Stimulated activated CD8-positive, alpha-beta memory T cell treated with anti-CD3 and anti-CD28 coated beads, Interleukin-12 subunit alpha, Interleukin-12 subunit beta, amount 100 ng/mL, for 24 hours (primary cell): ENCODE results near the gene NTN1.
"Not testable (repeated sequence)": the region's sequence is repeated elsewhere in the genome, so short reads cannot be mapped to it uniquely, and the experiment has no call there.

ENCODE experiments used
- DNase-seq: peaks from one replicate; pipeline ENCODE4 v3.0.0-alpha.2; 2020; ENCODE audit errors: extremely low read depth

Gene NTN1

DNA sequence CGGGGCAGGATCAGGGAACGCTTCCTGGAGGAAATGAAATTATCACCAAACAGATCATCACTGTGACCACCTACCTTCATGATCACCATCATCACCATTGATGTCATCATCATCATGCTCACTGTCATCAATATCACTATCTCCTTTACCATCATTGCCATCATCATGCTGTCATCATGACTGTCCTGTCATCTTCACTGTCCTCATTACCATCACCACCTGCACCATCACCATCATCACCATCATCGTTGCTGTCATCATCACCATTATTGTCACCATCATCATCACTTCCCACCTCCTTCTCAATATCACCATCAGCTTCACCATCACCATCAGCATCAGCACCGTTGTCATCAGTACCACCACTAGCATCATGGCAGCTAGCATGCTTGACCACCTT lies 65.3 kb downstream of the NTN1 start:
- DNase-seq: no peak

DNA sequence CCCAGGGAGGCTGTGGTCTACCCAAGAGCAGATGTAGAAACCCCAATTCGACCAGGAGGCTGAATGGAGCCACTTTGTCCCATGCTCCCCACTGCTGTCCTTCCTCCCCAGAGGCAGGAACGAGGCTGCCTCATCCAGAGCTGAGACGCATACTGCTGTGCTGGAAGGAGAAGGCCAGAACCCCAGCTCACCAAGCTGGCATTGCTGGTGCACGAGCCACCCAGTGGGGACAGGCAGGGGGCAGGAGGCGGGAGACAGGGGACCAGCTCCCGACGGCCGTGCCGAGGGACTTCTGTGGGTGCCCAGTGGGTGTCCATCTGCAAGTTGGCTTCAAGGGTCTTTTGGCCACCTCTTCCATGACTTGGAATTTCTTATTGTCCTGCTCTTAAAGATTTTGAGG lies 66.6 kb downstream of the NTN1 start:
- no peak for DNase-seq

DNA sequence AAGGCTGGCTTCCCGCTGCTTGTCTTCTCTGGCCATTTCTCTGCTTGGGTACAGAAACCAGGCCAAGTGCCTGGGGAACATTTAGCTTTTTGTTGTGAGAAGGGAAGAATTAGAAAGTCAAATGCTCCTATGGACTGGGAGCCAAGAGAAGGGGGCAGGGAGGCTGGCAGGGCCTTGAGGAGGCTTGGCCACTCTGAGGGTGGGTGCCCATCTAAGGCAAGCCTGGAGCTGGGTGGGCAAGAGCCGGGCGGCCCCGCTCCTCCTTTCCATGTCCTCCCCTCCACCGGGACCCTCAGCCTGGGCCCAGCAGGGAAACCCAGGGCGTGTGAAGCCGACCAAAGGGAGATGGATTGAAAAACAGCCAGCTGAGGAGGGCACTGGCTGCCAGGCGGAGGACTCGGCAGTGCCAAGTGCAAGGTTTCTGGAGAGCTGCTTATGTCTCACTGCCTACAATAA lies 69.4 kb downstream of the NTN1 start:
- DNase-seq: no peak

DNA sequence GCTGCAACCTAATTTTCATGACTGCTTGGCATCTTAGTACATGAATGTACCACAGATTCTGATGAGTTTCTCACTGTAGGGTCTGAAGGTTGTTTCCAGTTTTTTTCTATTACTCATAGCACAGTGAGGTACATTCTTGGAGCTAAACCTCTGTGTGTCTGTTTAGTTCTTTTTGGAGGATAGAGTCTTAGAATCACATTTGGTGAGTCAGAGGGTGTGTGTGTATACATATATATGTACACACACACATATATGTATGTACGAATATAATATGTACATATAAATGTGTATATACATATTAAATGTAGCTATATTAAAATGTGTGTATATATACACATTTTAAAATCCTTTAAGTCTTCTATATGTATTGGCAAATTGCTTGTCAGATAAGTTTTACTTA lies 72.9 kb downstream of the NTN1 start:
- DNase-seq: no peak

DNA sequence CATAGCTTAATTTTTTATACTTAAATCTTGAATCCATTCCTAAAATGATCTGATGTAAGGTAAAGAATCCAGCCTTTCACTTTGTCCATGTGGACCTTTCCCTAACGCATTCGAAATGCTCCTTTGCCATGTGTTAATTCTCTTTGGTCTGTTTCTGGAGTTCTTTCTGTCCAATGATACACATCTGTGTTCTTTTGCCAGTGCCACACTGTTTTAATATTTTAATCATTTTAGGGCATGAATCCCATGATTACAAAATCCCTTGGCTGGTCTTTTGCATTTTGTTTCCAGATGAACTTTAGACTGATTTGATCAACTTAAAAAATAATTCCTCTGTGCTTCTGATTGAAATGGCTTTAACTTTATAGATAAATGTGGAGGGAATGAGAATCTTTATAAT lies 74.1 kb downstream of the NTN1 start:
- DNase-seq: no peak

DNA sequence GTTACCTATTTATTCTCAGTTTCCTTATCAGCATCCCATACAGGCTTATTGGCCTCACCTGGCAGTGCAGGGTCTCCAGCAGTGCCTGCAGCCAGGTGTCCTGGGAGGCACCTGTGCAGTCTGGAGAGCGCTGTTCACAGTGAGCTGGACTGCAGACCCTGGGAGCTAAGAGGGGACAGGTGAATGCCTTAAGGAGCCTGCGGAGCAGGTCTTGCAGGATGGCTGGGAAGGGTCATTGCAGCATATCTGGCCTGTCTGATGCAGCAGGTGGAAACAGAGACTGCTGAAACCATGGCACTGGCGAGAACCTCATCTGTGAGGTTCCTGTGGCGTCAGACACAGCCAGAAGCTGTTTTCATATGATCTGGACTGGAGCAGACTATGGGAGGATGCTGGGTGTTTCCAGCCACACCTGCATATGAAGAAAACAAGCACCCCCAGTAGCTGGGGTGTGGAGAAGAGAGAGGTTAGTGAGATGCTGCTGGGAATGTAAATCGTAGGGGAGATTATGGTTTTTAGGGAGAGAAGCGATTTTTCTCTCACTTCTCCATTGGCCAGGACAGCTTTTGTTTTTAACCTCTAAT lies 77.0 kb downstream of the NTN1 start:
- DNase-seq: no peak

DNA sequence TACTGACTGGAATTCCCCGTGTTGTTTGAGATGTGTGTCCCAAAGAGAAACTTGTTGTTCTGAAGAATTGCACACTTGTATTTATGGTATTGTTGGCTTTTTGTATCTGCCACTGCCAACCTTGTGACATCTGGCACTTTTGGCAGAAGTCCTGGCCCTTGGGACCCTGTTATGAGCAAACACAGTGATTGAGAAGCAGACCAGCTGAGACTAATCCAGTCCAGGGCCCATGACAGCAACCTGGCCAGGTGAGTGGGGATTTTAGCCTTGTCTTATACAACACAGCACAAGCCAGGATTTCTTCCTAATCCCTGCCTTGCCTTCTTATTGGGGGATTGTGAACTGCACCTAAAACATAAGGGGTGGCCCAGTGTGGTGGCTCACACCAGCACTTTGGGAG lies 80.0 kb downstream of the NTN1 start:
- DNase-seq: no peak

DNA sequence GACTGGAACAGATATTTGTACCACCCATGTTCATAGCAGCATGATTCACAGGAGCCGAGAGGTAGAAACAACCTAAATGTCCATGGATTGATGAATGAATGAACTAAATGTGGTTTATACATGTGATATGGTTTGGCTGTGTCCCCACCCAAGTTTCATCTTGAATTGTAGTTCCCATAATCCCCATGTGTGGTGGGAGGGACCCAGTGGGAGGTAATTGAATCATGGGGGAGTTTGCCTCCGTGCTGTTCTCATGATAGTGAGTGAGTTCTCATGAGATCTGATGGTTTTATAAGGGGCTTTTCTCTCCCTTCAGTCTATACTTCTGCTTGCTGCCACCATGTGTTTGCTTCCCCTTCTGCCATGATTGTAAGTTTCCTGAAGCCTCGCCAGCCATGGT lies 81.9 kb downstream of the NTN1 start:
- not testable (repeated sequence) for DNase-seq

DNA sequence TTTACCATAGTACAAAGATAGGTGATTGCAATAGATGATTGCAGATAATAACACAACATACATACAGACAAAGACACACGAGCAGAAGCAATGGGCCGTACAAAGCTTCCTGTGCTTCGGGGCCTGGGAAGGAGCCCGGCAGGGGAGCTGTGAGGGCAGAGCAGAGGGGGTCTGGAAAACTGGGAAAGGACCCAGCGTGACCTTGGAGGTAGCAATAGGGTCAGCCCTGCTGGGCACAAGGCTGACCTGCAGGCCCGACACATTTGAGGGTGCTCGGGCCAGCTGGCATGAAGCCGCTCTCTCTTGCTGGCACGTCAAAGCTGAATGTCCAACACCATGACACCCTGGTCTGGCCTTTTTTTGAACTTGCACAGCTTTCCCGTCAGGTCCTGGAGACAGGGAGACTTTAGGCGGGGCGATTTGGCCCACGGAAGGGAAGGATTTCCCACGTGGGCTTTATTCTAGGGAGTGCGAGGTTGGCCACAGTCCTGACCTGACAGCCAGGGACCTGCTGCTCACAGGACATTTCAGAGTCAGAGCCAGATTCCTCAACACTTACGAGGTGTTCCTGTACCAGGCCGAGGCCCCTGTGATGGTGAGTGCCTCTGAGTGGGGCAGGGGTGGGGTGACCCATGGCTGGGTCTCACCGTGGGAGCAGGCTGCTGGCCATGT lies 83.2 kb downstream of the NTN1 start:
- no peak for DNase-seq

DNA sequence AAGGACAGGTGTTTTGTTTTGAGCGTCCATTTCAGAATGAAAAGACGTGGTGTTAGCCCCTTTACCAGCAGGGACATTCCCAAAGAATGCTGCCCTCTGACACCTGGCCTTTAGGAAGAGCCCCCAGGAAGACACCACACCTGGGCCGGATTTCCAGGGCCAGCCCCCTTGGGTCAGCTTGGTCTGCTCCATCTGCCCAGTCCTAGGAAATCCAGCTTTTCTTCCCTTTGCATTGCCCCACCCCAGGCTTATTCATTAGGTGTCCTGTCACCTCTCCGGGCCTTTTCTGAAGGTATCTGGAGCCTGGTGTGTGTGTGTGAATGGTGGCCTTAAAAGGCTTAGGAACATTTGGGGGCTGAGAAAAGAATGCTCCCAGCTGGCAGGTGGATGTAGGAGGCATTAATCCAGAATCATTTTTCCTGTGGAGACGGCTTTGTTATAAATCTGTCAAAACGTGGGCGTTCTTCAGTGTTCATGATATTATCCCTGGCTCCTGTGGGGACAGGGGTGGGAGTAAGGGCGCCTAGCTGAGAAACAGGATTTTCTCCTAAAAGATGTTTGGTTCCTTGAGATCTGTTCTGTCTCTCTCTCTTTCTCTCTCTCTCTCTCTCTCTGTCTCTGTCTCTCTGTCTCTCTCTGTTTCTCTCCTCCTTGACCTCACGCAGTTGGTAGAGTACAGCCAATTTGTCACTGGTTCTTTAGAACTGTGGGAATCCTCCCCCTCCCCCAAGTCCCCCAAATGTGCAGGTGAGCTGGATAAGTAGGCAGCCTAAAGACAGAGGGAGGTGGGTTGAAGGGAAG lies 84.0 kb downstream of the NTN1 start:
- DNase-seq: no peak

DNA sequence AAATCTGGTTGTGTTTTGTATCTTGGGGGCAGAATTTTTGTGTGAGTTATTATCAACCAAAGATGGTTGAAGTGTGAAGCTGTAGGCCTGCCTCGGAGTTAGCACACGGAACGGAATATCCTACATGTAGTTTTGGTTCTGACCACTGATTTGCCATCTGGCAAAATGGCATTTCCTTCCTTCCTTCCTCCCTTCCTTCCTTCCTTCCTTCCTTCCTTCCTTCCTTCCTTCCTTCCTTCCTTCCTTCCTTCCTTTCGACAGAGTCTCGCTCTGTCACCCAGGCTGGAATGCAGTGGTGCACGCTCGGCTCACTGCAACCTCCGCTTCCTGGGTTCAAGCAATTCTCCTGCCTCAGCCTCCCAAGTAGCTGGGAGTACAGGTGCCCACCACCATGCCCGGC lies 85.0 kb downstream of the NTN1 start:
- DNase-seq: not testable (repeated sequence)

DNA sequence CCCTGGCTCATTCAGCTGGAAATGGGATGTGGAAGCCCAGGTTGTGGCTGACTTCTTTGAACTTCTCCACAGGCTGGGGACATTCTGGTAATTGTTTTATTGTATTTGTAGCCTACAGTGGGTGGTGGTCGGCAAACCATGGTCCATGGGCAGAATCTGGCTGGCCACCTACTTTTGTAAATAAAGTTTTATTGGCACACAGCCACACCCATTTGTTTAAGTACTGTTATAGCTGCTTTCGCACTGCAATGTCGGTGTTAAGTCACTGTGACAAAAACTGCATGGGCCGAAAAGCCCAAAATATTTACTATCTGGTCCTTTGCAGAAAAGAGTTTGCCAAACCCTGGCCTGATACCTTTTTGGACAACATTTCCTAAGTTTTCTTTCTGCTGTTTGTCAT lies 86.2 kb downstream of the NTN1 start:
- DNase-seq: no peak

DNA sequence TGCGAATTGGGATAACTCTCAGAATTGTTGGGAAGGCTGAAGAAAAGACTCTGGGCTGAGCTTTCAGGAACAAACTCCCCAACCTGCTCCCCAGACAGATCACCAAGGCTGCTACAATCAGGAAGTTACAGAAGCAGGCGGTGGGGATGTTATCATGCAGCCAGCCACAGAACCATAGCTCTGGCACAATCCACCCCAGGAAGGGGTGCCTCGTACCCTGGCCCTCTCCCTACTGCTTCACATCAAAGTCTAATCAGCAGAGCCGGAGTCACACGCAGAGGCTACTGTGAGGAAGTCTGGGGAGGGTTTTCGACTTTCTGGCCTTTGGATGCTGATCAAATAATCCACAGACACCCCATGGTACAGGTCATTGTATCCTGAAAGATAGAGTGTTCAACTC lies 86.8 kb downstream of the NTN1 start:
- DNase-seq: no peak

DNA sequence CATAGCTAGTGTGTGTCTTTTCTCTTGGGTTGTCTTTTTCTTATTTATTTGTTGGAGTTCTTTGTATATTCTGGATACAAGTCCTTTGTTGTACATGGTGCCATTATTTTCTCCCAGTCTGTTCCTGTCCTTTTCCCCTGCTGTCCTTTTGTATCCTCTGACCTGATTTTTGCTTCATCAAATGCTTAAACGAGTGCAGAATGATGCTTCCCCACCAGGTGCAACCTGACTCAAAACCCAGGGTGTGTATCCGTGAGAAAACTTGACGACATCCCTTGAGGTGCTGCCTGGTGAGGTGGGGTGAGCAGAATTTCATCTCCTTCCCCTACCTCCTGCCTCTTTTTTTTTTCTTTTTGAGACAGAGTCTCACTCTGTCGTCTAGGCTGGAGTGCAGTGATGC lies 88.6 kb downstream of the NTN1 start:
- no peak for DNase-seq

DNA sequence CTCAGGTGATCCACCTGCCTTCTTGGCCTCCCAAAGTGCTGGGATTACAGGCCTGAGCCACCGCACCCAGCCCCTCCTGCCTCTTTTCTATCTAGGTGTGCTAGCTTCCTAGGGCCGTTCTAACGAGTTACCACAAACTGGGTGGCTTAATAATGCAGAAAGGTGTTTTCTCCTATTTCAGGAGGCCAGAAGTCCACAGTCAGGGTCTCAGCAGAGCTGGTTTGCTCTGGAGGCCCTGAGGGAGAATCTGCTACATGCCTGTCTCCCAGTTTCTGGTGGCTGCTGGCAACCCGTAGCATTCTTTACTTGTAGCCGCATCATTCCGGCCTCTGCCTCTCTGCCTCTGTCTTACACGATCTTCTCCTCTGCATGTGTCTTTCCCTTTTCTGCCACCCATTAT lies 89.2 kb downstream of the NTN1 start:
- DNase-seq: no peak

DNA sequence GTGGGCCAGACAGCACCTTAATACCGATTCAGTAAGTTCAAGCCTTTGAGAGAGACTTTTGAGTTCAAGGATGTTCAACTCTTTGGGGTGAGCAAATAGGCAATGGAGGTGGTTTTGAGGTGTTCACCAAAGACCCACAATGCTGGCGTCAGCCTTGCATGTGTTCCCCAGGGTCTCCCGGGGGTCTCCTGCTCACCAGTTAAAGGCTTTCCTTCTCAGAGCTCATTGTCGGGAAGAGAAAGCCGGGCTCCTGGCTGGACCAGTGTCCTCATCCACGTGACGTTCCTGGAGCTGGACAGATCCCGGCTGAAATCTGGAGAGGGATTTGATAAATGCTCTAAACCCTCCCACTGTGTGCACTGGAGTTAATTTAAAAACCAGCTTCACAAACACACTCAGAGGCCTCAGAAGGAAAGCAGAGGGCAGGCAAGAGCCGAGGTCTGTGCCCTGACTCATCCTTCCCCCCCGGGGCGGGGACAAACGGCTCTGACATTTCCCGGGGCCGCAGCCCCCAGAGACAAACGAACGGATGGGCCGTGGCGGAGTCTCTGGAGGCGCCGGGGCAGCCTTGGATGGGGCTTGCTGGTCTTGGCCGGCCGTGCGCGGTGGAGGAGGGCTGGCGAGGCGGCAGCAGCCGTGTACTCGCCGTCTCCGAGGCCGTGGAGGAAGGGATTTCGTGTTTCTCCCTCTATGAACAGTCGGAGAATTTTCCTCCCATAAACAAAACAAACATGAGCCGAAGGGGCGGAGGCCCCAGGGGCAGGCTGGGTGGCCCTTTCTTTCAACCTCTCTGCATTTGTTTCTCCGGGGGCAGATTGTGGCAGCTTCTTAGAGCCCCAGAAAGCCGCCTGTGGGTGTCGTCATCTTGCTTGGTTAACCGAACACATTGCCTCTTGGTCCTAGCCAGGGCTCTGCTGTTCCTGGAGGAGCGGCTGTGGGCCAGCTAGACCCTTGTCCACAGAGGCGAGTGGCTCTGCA lies 94.2 kb downstream of the NTN1 start:
- DNase-seq: peak; percentile 32

DNA sequence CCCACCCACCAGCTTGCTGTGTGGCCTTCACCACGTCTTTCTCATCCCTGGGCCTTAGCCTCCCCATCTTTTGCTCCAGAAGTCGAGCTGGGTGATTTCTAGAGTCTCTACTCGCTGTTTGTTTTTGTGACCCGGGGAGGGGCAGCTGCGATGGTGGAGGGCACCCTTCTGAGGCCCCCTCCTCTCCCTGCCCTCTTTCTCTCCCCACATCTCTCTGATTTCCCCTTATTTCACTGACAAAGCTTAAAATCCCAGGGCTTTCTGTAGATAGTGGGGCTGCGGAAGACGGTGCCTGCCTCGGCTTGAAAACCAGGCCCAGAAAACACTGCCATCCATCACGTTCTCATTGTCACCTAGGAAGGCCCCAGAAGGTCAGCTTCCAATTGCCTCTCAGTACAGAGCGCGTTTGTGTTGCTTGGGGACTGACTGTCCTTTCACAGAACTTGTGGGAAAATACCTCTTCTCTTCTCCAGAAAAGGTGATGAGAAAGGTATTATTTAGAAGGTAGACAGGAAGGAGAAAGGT lies 95.1 kb downstream of the NTN1 start:
- DNase-seq: no peak

DNA sequence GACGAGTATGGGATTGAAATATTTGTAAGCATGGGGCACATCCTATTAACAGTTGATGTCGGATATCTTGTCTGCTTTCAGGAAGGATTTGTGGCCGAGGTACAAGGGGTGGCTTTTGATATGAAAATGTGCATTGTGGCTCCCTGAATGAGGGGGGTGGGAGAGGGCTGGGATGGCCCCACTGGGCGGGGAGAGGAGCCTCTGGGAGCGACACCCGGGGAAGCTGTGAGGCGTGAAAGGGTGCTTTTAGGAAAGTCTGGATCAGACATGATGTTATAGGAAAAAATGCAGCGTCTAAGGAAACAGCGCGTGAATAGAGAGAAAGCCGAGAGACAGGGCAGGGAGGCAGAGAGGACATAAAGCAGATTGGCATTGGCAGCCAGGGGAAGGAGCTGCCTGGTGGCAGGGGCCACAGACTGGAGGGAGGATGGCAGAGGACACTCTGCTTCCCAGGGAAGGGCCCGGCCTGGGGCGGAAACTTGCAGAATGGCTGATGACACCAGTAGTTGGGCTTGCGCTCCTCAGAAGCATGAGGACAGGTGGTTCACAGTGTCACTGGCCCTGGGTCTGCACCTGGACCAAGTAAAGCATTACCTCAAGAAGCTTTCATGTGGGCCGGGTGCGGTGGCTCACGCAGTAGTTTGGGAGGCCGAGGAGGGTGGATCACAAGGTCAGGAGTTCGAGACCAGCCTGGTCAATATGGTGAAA lies 95.7 kb downstream of the NTN1 start:
- no peak for DNase-seq

DNA sequence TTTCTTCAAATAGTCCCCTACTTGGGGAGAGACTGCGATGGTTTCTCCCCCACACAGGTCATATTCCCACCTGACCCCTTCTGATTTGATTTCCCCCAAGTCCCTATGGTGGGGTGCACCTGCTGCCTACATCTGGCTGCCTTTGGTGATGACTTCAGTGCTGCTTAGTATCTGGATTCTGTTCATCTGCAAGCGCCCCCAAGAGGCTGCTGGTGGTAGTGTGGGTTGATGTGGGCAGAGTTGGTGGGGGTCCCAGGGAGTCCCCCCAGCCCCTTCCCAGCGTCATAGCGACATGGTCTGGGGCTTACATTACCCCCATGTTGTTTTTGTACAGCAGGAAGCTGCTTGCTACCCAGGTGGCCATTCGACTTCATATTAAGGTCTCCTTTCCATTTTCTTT lies 99.2 kb downstream of the NTN1 start:
- DNase-seq: no peak

DNA sequence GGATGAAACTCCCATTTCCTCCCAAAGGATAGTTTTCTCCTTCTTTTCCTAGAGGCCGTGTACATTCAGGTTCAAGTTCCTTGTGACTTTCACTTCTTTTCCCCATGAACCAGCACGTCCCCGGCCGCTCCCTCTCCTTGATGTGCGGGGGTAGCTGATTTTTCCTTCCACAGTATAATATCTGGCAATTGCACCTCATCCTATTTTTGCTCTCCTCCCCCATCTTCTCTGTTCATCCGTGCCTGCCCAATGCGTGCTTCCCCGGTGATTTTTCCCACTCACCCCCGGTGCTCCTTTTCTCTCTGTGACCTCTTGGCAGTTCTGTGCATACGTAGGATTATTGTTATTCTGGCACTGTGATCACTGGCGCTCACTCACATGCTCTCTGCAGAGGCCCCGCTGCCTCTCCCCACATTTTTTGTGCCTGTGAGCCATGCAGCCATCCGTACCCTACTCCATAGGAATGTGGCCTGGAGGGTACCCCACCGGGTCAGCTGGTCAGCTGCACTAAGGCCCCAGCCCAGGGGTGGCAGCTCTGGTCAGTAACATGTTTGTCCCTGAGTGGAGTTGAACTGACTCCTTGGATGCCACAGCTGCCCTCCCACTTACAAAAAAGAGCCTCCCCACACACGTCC lies 100.0 kb downstream of the NTN1 start:
- no peak for DNase-seq
